CD4-positive, alpha-beta T cell treated with Interleukin-4 for 1 hour (primary cell): ENCODE measurements around the gene PLEKHM3.
"Not testable (repeated sequence)": the region's sequence is repeated elsewhere in the genome, so short reads cannot be mapped to it uniquely, and the experiment has no call there.

Experiments used
- DNase-seq, 2 donors: peaks; one replicate each; pipeline ENCODE4 v3.0.0-alpha.2; 2020 to 2022

Gene PLEKHM3

GRCh38 chr2:207987025-207987716 lies 38.2 kb downstream of the PLEKHM3 start:
- no peak for DNase-seq

GRCh38 chr2:207984765-207985480 lies 40.4 kb downstream of the PLEKHM3 start:
- DNase-seq = no peak

GRCh38 chr2:207983641-207984042 lies 41.7 kb downstream of the PLEKHM3 start:
- no peak for DNase-seq

- DNase-seq = no peak
Observed at GRCh38 chr2:207978177-207978948, 47.0 kb downstream of the PLEKHM3 start.

- DNase-seq = no peak
Observed at GRCh38 chr2:207975921-207976320, 49.4 kb downstream of the PLEKHM3 start.

GRCh38 chr2:207974216-207974605 lies 51.1 kb downstream of the PLEKHM3 start:
- no peak for DNase-seq

- no peak for DNase-seq
Observed at GRCh38 chr2:207970826-207971180, 54.5 kb downstream of the PLEKHM3 start.

- DNase-seq = no peak
Observed at GRCh38 chr2:207970147-207970825, 55.0 kb downstream of the PLEKHM3 start.

- no peak for DNase-seq
Observed at GRCh38 chr2:207969249-207969648, 56.1 kb downstream of the PLEKHM3 start.

- DNase-seq = no peak
Observed at GRCh38 chr2:207967121-207967520, 58.2 kb downstream of the PLEKHM3 start.

- DNase-seq = no peak
Observed at GRCh38 chr2:207960911-207961310, 64.4 kb downstream of the PLEKHM3 start.

- DNase-seq = no peak
Observed at GRCh38 chr2:207960090-207960489, 65.2 kb downstream of the PLEKHM3 start.

GRCh38 chr2:207956771-207957170 lies 68.6 kb downstream of the PLEKHM3 start:
- no peak for DNase-seq

- no peak for DNase-seq
Observed at GRCh38 chr2:207955456-207955855, 69.9 kb downstream of the PLEKHM3 start.

- no peak for DNase-seq
Observed at GRCh38 chr2:207953354-207953753, 72.0 kb downstream of the PLEKHM3 start.

GRCh38 chr2:207952564-207953345 lies 72.6 kb downstream of the PLEKHM3 start:
- no peak for DNase-seq

GRCh38 chr2:207951734-207952470 lies 73.4 kb downstream of the PLEKHM3 start:
- no peak for DNase-seq

- no peak for DNase-seq
Observed at GRCh38 chr2:207950761-207951114, 74.6 kb downstream of the PLEKHM3 start.

GRCh38 chr2:207950063-207950760 lies 75.1 kb downstream of the PLEKHM3 start:
- DNase-seq = no peak

GRCh38 chr2:207949245-207949644 lies 76.1 kb downstream of the PLEKHM3 start:
- not testable (repeated sequence) for DNase-seq

GRCh38 chr2:207944979-207945600 lies 80.2 kb downstream of the PLEKHM3 start:
- no peak for DNase-seq
